ENCODE data around the gene LAMA3.

The LAMA3 gene

GRCh38 chr18:23689031-23689615 lies at the start of gene LAMA3:
Gene LAMA3, plus strand, starts transcription at chr18:23689453. Its CDS starts 231 bp downstream, at chr18:23689684.
- DNase-seq (ENCODE audit: low read depth): no peak

DNA sequence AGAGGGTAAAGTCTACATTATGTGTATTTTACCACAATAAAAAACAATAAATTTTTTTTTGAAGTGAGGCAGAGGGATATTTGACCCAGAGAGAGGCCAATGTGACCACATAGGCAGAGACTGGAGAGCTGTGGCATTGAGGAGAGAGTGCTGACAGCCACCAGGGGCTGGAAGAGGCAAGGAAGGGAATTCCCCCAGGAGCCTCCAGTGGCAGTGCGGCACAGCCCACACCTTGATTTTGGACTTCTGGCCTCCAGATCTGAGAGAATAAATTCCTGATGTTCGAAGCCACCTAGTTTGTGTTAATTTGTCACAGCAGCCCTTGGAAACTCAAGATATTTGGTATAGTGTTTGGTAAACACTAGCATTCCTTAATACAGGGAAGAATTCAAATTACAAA lies 49.2 kb upstream of the LAMA3 start:
- no peak for DNase-seq (ENCODE audit: low read depth)

- no peak for DNase-seq (ENCODE audit: low read depth)
These were observed 48.0 kb upstream of the LAMA3 start for GRCh38 chr18:23641143-23641720.

DNA sequence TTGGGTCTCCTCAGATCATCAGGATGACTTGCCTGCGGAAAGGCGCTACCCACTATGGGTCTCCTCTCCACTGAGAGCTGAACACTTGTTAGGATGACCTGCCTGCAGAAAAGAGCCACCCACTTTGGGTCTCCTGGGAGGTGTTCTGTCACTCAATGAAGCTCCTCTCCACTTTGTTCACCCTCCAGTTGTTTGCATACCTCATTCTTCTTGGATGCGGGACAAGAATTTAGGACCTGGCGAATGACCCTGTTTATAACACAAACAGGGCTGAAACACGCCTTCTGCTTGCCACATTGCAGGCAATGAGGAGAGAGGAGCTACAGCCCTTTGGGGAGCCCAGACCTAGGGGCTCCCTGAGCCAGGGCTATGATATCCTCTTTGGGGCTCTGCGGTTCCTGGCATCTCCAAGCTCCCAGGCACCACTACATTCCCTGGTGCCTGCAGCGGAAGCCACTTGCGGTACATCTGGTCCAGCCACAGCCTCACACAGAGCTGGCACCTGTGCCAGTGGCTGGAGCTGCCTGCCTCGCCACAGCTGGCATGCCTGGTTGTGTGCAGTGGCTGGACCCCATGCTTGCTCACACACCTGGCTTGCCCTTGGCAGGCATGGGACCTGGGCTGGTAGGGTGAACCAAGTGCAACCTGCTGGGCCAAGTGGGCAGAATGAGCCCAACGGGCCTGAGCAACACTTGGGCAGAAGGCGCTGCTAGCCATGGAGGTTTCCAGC lies 47.2 kb upstream of the LAMA3 start:
- DNase-seq (ENCODE audit: low read depth): no peak

- DNase-seq (ENCODE audit: low read depth): no peak
These were observed 45.3 kb upstream of the LAMA3 start for GRCh38 chr18:23643815-23644490.

DNA sequence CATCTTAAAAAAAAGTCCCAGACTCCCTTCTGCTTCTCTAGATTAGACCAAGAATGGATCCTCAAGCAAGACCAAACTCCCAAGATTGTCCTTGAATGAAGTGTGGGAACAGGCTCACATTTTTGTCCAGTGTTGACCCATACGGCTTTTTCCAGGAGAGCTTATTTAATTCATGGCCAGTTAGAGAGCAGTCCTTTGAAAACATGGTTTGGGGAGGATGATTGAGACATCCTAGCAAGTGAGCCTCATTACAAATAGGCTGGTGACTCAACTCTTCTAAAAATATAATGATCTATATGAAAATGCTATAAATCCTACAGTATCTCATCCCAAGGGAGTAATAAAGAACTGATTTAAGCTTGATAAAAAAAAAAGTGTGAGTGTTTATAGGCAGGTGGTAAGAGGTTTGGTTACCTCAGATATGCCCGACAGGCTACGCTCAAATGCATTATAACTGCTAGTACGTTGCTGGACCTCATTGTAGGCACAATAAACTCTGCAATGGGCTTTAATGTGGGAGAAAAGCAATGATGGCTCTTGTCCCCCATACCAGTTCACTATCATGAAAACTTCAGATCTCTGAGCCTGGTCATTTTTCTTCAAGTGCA lies 43.6 kb upstream of the LAMA3 start:
- no peak for DNase-seq (ENCODE audit: low read depth)

DNA sequence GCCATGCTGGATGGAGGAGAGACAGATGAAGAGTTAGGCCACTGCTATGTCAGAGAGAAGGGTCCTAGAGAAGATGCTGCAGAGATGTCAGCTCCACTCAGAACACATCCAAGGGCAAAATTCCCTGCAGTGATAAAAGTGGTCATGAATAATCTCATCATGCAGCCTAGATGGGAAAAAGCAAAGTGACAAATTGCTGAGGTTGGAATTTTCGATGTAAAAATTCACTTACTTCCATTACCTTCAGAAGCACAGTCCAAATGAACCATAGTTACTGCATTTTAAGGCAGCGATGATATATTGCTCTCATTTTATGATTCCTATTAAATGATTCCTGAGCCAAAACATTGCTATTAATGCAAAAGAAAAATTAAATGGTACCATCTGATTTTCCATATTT lies 43.0 kb upstream of the LAMA3 start:
- DNase-seq (ENCODE audit: low read depth): no peak

DNA sequence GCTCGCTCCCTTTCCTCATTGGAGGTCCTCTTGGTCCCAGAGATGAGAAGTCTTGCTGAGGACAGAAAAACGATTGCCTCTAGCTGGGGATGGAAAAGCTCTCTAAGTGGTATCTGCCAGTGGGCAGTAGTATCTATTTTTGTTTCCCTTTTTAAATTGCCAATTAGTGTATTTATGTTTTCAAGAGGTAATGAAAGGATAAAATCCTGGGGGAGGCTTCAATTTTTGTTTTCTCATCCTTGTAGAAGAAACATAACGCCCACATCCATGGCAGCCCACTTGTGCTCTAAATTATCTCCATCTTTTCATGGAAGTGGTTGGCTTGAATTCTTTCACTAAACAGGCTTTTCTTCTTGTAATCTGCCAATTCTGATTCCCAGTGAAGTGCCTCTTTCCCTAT lies 40.8 kb upstream of the LAMA3 start:
- DNase-seq (ENCODE audit: low read depth): no peak

GRCh38 chr18:23648940-23649607 lies 40.2 kb upstream of the LAMA3 start:
- no peak for DNase-seq (ENCODE audit: low read depth)

- DNase-seq (ENCODE audit: low read depth): no peak
These were observed 38.0 kb upstream of the LAMA3 start for GRCh38 chr18:23650968-23651927.

DNA sequence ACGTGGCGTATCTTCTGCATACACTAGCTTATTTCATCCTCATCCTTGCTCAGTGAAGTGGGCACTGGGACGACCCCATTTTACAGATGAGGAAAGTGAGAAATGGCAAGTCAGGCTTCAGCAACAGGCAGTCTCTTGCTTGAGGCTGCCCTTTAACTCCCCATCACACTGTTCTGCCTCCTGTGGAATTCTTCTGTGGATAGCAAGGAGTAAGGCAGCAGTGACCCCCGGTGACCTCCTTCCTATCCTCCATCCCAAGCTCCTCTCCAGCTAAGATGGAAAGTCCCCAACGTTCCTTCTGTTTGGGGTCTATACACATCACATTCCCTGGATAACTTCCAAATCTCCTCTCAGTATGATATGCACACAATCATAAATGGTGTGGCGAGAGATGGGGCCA lies 37.0 kb upstream of the LAMA3 start:
- no peak for DNase-seq (ENCODE audit: low read depth)

DNA sequence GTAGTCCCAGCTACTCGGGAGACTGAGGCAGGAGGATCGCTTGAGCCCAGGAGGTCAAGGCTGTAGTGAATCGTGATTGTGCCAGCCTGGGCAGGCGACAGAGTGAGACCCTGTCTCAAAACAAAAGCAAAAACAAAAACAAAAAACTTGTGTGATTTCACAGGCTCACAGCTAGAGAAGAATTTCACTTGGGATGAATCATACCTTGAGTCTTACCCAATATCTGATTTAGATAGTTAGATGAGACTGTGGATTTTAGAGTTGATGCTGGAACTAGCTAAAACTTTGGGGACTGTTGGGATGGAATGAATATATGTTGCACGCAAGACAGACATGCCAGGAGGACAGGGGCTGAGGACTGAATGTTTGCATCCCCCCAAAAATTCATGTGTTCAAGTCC lies 31.0 kb upstream of the LAMA3 start:
- no peak for DNase-seq (ENCODE audit: low read depth)

- no peak for DNase-seq (ENCODE audit: low read depth)
These were observed 27.4 kb upstream of the LAMA3 start for GRCh38 chr18:23661735-23662308.

- no peak for DNase-seq (ENCODE audit: low read depth)
These were observed 26.7 kb upstream of the LAMA3 start, which contains the start of gene ANKRD29 for GRCh38 chr18:23662309-23663263. Gene ANKRD29, minus strand, starts transcription at chr18:23662911. Its CDS starts 181 bp downstream, at chr18:23662730.

- no peak for DNase-seq (ENCODE audit: low read depth)
These were observed 24.6 kb upstream of the LAMA3 start for GRCh38 chr18:23664674-23665073.

DNA sequence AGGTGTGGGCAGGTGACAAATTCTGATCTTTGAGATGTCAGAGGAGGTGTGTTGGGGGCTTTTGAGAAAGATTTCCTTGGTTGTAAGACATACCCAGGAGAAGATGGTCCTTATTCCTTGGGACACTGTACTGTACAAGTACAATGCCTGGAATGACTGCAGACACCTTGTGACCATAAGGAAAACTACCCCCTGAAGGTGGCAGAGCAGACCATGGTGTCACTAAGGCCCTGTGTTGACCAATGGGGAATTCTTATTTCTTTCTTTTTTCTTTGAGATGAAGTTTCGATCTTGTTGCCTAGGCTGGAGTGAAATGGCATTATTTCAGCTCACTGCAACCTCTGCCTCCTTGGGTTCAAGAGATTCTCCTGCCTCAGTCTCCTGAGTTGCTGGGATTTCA lies 22.1 kb upstream of the LAMA3 start:
- DNase-seq (ENCODE audit: low read depth): no peak

DNA sequence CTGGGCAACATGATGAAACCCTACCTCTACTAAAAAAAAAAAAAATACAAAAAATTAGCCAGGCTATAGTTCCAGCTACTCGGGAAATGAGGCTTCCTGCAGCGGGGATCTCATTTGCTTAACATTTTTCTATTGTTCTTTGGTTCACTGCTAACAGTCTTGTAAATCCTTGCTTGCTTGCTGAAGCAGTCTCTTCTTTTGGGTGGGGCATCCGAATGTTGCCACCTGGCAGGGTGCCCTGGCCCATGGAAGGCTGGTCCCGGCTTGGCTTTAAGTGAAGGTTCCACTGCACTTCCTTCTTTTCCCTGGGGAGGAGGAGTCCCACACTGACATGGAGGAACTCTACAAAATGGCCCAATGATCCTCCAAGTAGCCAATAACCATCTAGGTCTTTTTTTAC lies 20.5 kb upstream of the LAMA3 start:
- DNase-seq (ENCODE audit: low read depth): no peak

GRCh38 chr18:23669202-23669766 lies 20.0 kb upstream of the LAMA3 start:
- no peak for DNase-seq (ENCODE audit: low read depth)

All from CMK (cell line).